Activated T-helper 2 cell treated with anti-CD3 and anti-CD28 coated beads, Interferon-gamma antibody, Interleukin-2, Interleukin-4, amounts not matched to agents 10 μg/mL and 5 μg/mL and 100 μg/mL, durations not matched to agents 14 hours and 24 hours and 36 hours (primary cell): ENCODE data around the gene CEPT1. TPM values are rescaled to one million over a fixed set of nuclear protein-coding genes. Genes with fewer than 3 reads are reported as not detected.

Experiments used
- DNase-seq: peaks from one replicate; pipeline ENCODE4 v3.0.0; 2021; ENCODE audit warnings: low spot score
- H3K27ac Mint-ChIP-seq: one replicate; pipeline ENCODE4 v1.8.0; 2021; ENCODE audit warnings: mixed read lengths
- H3K27me3 Mint-ChIP-seq: one replicate; pipeline ENCODE4 v1.8.0; 2021; ENCODE audit warnings: low read depth, mixed read lengths
- H3K36me3 Mint-ChIP-seq: one replicate; pipeline ENCODE4 v1.8.0; 2021; ENCODE audit warnings: low read depth, mixed read lengths
- H3K4me1 Mint-ChIP-seq: one replicate; pipeline ENCODE4 v1.8.0; 2021; ENCODE audit warnings: low read depth, mixed read lengths
- H3K4me3 Mint-ChIP-seq: one replicate; pipeline ENCODE4 v1.8.0; 2021; ENCODE audit warnings: low read depth, mild to moderate bottlenecking, moderate library complexity, mixed read lengths
- H3K9me3 Mint-ChIP-seq: one replicate; pipeline ENCODE4 v1.8.0; 2021; ENCODE audit warnings: mixed read lengths
- intact Hi-C: fragments of 100-400 bp; cut with micrococcal nuclease; formaldehyde crosslinking; loops from one replicate; pipeline ENCODE4 v1.15.1; 2023
- total RNA-seq: library from RNA; stranded (reverse); gene quantifications from 2 replicates; pipeline ENCODE4 v1.2.3, GENCODE V29; 2022

The CEPT1 gene
- total RNA-seq, 1 donor from 2014 or later, result 34.8 TPM

- Mint-ChIP-seq H3K27ac (peak overlapping the region; percentile 24), H3K36me3 (peaks cover 99% of the 10 kb centered on the region), H3K27me3 (no peaks in the 10 kb centered on the region), H3K9me3 (no peaks in the 10 kb centered on the region), H3K4me1 (peaks cover 79% of the 10 kb centered on the region), H3K4me3 (no peak overlapping the region)
- no peak for DNase-seq
- intact Hi-C loops, result loop anchor here (5.0 kb wide), 1 partner anchor 36 kb away; the partner anchor contains the start of gene CHI3L2
These were observed 51.0 kb downstream of the CEPT1 start for GRCh38 chr1:111190931-111191451.

GRCh38 chr1:111191496-111191895 is 51.5 kb downstream of the CEPT1 start:
- H3K27me3 Mint-ChIP-seq, result no peaks in the 10 kb centered on the region
- peaks cover 99% of the 10 kb centered on the region for H3K36me3 Mint-ChIP-seq
- H3K9me3 Mint-ChIP-seq, result no peaks in the 10 kb centered on the region
- DNase-seq, result no peak
- H3K27ac Mint-ChIP-seq, result peak overlapping the region; percentile 24
- no peak overlapping the region for H3K4me3 Mint-ChIP-seq
- peaks cover 84% of the 10 kb centered on the region for H3K4me1 Mint-ChIP-seq
- intact Hi-C loops, result loop anchor here (5.0 kb wide), 1 partner anchor 36 kb away; the partner anchor contains the start of gene CHI3L2

DNA sequence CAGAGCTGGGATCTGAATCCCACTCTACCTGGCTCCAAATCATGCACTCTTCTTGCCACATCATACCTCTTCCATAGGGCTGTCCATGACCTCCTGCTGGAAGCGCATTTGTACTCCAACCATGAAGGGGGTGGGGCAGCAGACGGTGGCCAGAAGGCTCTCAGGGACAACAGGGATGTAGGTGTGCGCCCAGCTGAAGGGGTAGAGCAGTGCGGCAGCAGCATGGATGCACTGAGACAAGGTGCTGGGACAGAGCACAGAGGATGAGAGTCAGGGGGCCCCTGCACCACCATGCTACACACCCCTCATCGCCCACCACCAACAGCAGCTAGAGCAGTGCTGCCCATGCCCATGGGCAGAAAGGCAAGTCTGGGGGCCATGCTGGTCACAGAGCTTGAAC is 52.1 kb downstream of the CEPT1 start:
- intact Hi-C loops, result loop anchor here (5.0 kb wide), 1 partner anchor 35 kb away; the partner anchor contains the start of gene CHI3L2

DNA sequence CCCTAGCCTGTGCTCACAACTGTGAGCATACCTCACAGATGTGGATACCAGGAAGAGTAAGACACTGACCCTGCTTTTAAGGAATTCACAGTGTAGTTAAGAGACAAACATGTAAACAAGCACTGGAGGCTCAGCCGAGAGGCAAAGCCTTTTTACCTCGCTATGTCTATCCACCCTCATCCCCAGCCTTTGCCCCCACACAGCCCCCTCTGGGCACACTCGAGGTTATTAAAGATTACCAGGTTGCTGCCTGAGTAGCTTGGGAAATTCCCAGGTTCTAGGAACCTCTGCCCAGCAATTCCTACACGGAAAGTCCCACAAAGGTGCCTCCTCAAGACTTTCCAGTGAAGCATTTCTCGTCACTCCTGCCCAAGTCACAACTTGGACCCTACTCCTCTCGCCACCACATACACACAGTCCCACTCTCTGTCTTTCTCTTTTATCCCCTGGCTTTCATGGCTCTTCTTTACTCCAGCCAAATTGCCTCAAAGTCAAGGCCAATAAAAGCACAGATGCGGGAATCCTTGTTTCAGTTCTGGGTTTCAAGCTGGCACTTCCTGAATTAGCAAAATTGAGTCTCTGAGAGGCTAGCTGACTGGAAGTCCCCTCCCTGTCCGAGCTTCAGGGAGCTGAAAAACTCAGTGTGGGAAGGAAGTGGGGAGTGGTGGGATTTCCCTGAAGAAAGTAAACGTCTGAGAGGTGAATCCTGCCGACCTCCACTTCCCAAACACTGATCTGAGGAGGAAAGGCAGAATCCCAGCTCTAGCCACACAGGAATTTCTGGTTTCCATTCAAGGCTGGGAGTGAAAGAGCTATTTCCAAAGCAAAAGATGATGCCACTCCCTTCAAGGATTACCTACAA is 52.9 kb downstream of the CEPT1 start:
- H3K4me3 Mint-ChIP-seq, result no peak overlapping the region
- no peak for DNase-seq
- peak overlapping the region; percentile 89 for H3K27ac Mint-ChIP-seq
- no peaks in the 10 kb centered on the region for H3K9me3 Mint-ChIP-seq
- peaks cover 90% of the 10 kb centered on the region for H3K4me1 Mint-ChIP-seq
- peaks cover 99% of the 10 kb centered on the region for H3K36me3 Mint-ChIP-seq
- H3K27me3 Mint-ChIP-seq, result no peaks in the 10 kb centered on the region
- intact Hi-C loops, result loop anchor here (5.0 kb wide), 1 partner anchor 34 kb away; the partner anchor contains the start of gene CHI3L2

More for the DNA sequence above, 52.1 kb downstream of the CEPT1 start:
- peaks cover 86% of the 10 kb centered on the region for H3K4me1 Mint-ChIP-seq
- DNase-seq, result no peak
- H3K4me3 Mint-ChIP-seq, result no peak overlapping the region
- no peaks in the 10 kb centered on the region for H3K27me3 Mint-ChIP-seq
- H3K9me3 Mint-ChIP-seq, result no peaks in the 10 kb centered on the region
- H3K27ac Mint-ChIP-seq, result peak overlapping the region; percentile 26
- peaks cover 99% of the 10 kb centered on the region for H3K36me3 Mint-ChIP-seq

- Mint-ChIP-seq H3K4me1 (peaks cover 93% of the 10 kb centered on the region), H3K9me3 (no peaks in the 10 kb centered on the region), H3K36me3 (peaks cover 99% of the 10 kb centered on the region), H3K4me3 (peak overlapping the region; percentile 19), H3K27me3 (no peaks in the 10 kb centered on the region), H3K27ac (peak overlapping the region; percentile 89)
- DNase-seq, result no peak
- intact Hi-C loops, result loop anchor here (5.0 kb wide), 1 partner anchor 33 kb away; the partner anchor contains the start of gene CHI3L2
These were observed 53.9 kb downstream of the CEPT1 start for GRCh38 chr1:111193712-111194480.

GRCh38 chr1:111195002-111195684 is 55.1 kb downstream of the CEPT1 start:
- H3K4me3 Mint-ChIP-seq, result peak overlapping the region; percentile 98
- peak overlapping the region; percentile 50 for H3K27ac Mint-ChIP-seq
- peaks cover 82% of the 10 kb centered on the region for H3K4me1 Mint-ChIP-seq
- H3K27me3 Mint-ChIP-seq, result no peaks in the 10 kb centered on the region
- no peak for DNase-seq
- H3K36me3 Mint-ChIP-seq, result peaks cover 99% of the 10 kb centered on the region
- no peaks in the 10 kb centered on the region for H3K9me3 Mint-ChIP-seq
- intact Hi-C loops, result no loop called here

- H3K4me3 Mint-ChIP-seq, result peak overlapping the region; percentile 98
- no peak for DNase-seq
- no peaks in the 10 kb centered on the region for H3K9me3 Mint-ChIP-seq
- no peaks in the 10 kb centered on the region for H3K27me3 Mint-ChIP-seq
- intact Hi-C loops, result loop anchor here (2.0 kb wide), 1 partner anchor 55 kb away; the partner anchor contains the start of genes CEPT1 and DRAM2
- peaks cover 89% of the 10 kb centered on the region for H3K36me3 Mint-ChIP-seq
- peaks cover 80% of the 10 kb centered on the region for H3K4me1 Mint-ChIP-seq
- H3K27ac Mint-ChIP-seq, result peak overlapping the region; percentile 57
These were observed 56.2 kb downstream of the CEPT1 start for GRCh38 chr1:111196213-111196612.

GRCh38 chr1:111197598-111198284 is 57.7 kb downstream of the CEPT1 start:
- Mint-ChIP-seq H3K27ac (peak overlapping the region; percentile 97), H3K4me1 (peaks cover 80% of the 10 kb centered on the region), H3K27me3 (no peaks in the 10 kb centered on the region), H3K36me3 (peaks cover 73% of the 10 kb centered on the region), H3K9me3 (no peaks in the 10 kb centered on the region), H3K4me3 (peak overlapping the region; percentile 98)
- no peak for DNase-seq
- intact Hi-C loops, result loop anchor here (2.0 kb wide), 1 partner anchor 57 kb away; the partner anchor contains the start of genes CEPT1 and DRAM2

GRCh38 chr1:111198836-111199235 is 58.8 kb downstream of the CEPT1 start:
- H3K4me1 Mint-ChIP-seq, result peaks cover 77% of the 10 kb centered on the region
- DNase-seq, result no peak
- no peaks in the 10 kb centered on the region for H3K27me3 Mint-ChIP-seq
- H3K27ac Mint-ChIP-seq, result peak overlapping the region; percentile 97
- intact Hi-C loops, result no loop called here
- no peaks in the 10 kb centered on the region for H3K9me3 Mint-ChIP-seq
- peak overlapping the region; percentile 98 for H3K4me3 Mint-ChIP-seq
- H3K36me3 Mint-ChIP-seq, result peaks cover 64% of the 10 kb centered on the region

DNA sequence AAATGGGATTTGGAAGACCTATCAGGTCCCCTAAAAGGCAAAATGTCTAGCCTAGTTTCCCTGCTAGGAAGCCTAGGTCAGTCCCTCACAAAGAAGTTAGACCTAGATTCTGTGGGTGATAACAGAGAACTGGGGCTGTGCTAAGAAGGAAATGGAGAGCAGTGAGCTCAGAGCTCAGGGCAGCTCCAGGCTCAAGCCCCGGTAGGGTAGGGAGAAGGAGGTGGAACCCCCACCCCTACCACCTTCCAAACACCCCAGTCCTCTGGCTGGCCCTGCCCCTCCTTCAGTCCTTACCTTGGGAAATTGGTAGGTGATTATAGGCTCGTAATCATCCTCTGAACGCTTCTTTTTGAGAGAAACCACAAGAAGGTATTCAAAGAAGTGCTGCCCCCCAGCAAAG is 59.3 kb downstream of the CEPT1 start:
- H3K4me1 Mint-ChIP-seq, result peaks cover 72% of the 10 kb centered on the region
- no peaks in the 10 kb centered on the region for H3K27me3 Mint-ChIP-seq
- no peak for DNase-seq
- intact Hi-C loops, result no loop called here
- peak overlapping the region; percentile 97 for H3K27ac Mint-ChIP-seq
- H3K9me3 Mint-ChIP-seq, result no peaks in the 10 kb centered on the region
- peaks cover 59% of the 10 kb centered on the region for H3K36me3 Mint-ChIP-seq
- peak overlapping the region; percentile 98 for H3K4me3 Mint-ChIP-seq

- Mint-ChIP-seq H3K36me3 (peaks cover 51% of the 10 kb centered on the region), H3K27ac (peak within 1 kb of the TSS; percentile 97), H3K9me3 (no peaks in the 10 kb centered on the region)
These were observed 60.1 kb downstream of the CEPT1 start, which contains the start of gene DENND2D for GRCh38 chr1:111199881-111200801. DENND2D (minus strand) TSS chr1:111200646; CDS start chr1:111200459, 187 bp downstream.

More at GRCh38 chr1:111199881-111200801, 60.1 kb downstream of the CEPT1 start, which contains the start of gene DENND2D:
- DNase-seq, result peak; percentile 55
- intact Hi-C loops, result loop anchor here (1.0 to 5.0 kb wide), 4 partner anchors 16 to 557 kb away; partner anchors contain the start of genes DDX20 and KCNA3
- Mint-ChIP-seq H3K4me3 (peak within 1 kb of the TSS; percentile 98), H3K4me1 (peaks cover 70% of the 10 kb centered on the region), H3K27me3 (no peaks in the 10 kb centered on the region)
